ENCODE data around the gene TIMM8B.
"Not testable (repeated sequence)": the region's sequence is repeated elsewhere in the genome, so short reads cannot be mapped to it uniquely, and the experiment has no call there.

TIMM8B gene

DNA sequence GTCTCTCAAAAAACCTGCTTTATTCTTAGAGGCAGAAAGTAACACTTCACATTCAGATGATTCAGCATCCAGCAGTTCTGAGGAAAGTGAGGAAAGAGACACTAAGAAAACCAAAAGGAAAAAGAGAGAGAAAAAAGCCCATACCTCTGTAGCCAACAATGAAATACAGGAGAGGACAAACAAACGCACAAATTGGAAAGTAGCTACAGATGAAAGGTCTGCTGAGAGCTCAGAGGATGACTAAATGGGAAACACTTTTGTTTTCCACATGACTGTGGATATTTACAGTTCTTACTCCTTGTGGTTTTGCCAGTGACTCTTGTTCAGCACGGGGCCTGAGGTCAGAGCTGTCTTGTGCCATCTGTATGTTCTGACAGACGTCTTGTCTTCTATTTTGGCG is 3.8 kb downstream of the TIMM8B start:
- no peak for DNase-seq
- no peak overlapping the region for H3K4me3 ChIP-seq (ENCODE audit: insufficient read depth, low read depth, low read length, poor library complexity, severe bottlenecking)
- no peaks in the 10 kb centered on the region for H3K9me3 ChIP-seq (ENCODE audit: control insufficient read depth, low read length)
- peaks cover 16% of the 10 kb centered on the region for H3K4me1 ChIP-seq (ENCODE audit: control insufficient read depth, insufficient read depth, low read length, poor library complexity, severe bottlenecking)
- peaks cover 56% of the 10 kb centered on the region for H3K36me3 ChIP-seq (ENCODE audit: control insufficient read depth, insufficient read depth, low read length)
- no peak overlapping the region for H3K27ac ChIP-seq (ENCODE audit: insufficient read depth, low read length, poor library complexity, severe bottlenecking)
- no peaks in the 10 kb centered on the region for H3K27me3 ChIP-seq (replicated peaks; ENCODE audit: control insufficient read depth, insufficient read depth, low read length, poor library complexity, severe bottlenecking)

DNA sequence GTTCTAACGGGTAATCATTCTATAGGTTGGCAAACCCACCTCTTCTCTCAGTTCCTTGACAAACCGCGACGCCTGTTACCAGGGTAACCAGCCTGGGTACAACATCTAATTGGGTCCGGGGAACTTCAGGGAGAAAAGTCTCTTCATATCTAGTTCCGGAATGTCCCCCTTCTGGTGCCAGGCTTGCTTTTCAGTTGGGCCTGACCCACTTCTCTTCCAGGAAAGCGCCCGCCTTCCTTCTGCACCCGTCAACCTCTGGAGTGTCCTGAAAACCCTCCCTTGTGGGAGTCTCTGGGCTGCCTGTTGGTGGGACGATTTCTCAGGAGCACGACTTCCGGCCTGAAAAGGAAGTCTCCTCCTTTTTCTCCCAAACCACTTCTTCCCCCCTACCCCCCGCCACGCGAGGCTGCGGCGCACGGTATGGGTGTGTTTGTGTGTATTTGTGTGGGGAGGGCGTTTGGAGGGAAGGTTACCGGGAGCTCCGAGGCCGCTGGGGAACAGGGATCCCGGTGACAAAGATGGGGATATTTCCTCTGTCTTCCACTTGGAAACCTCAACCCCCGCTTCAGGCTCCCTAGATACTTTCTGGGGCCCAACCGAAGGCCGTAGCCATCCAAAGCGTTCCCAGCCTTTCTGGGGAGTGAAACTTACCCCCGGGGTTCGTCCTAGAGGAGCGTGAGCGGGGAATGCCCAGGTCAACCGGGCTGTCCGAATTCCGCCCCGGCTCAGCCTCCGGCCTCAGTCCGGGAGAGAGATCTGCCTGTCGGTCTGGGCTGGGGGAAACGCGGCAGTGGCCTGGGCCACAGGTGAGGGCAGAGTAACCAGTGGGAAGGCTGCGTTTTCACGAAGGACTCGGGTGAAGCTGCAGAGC is 12.4 kb downstream of the TIMM8B start, which contains the start of the genes NKAPD1 and PIH1D2:
TSS of gene NKAPD1 (plus strand) at position 359 of the 871 bp plus-strand sequence. CDS start 1,276 bp downstream, outside the sequence.
TSS of gene PIH1D2 (minus strand) at position 77 of the 871 bp plus-strand sequence. CDS start 843 bp downstream, outside the sequence.
- peaks cover 7% of the 10 kb centered on the region for H3K4me1 ChIP-seq (ENCODE audit: control insufficient read depth, insufficient read depth, low read length, poor library complexity, severe bottlenecking)
- no peaks in the 10 kb centered on the region for H3K27me3 ChIP-seq (replicated peaks; ENCODE audit: control insufficient read depth, insufficient read depth, low read length, poor library complexity, severe bottlenecking)
- peaks cover 22% of the 10 kb centered on the region for H3K36me3 ChIP-seq (ENCODE audit: control insufficient read depth, insufficient read depth, low read length)
- H3K27ac ChIP-seq (ENCODE audit: insufficient read depth, low read length, poor library complexity, severe bottlenecking): peak within 1 kb of the TSS; percentile 87
- peak within 1 kb of the TSS; percentile 90 for H3K4me3 ChIP-seq (ENCODE audit: insufficient read depth, low read depth, low read length, poor library complexity, severe bottlenecking)
- DNase-seq: peak; percentile 69 to 74 (median 69)
- H3K9me3 ChIP-seq (ENCODE audit: control insufficient read depth, low read length): no peaks in the 10 kb centered on the region

DNA sequence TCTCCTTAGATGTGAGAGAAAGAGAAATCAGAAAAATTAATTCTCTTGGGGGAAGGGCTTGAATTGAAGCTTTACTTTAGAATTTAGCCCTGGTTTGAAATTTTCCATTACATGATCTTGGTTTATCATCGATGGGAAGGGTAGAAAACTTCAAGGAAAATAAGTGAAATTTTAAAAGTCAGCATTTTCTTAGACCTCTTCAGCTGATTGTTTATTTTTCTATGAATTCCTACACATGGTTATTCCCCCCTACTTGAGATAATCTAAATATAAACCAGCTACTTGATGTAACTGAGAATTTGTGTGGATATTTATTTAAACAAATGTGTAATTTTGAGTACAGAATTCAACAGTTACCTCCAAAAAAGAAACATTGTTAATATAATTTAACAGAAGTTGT is 23.6 kb downstream of the TIMM8B start:
- no peaks in the 10 kb centered on the region for H3K4me1 ChIP-seq (ENCODE audit: control insufficient read depth, insufficient read depth, low read length, poor library complexity, severe bottlenecking)
- H3K27me3 ChIP-seq (replicated peaks; ENCODE audit: control insufficient read depth, insufficient read depth, low read length, poor library complexity, severe bottlenecking): no peaks in the 10 kb centered on the region
- H3K9me3 ChIP-seq (ENCODE audit: control insufficient read depth, low read length): no peaks in the 10 kb centered on the region
- H3K36me3 ChIP-seq (ENCODE audit: control insufficient read depth, insufficient read depth, low read length): peaks cover 15% of the 10 kb centered on the region
- no peak overlapping the region for H3K4me3 ChIP-seq (ENCODE audit: insufficient read depth, low read depth, low read length, poor library complexity, severe bottlenecking)
- DNase-seq: no peak
- no peak overlapping the region for H3K27ac ChIP-seq (ENCODE audit: insufficient read depth, low read length, poor library complexity, severe bottlenecking)

DNA sequence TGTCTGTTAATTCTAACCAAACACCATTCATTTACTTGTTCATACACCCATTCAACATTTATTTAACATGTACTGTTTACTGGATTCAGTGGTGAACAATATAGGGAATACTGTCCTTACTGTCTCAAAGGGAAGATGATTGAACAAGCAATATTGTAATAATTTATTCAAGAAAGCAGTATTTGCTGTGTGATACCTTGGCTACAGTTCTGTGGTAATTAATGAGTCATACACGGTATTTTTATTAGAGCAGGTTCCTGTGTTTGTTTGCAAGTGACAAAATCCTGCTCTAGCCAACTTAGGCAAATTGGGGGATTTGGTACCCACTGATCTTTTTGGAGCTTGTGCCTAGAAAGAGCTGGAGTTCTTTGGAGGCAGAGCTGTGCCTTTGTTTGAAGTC is 28.5 kb downstream of the TIMM8B start:
- DNase-seq: no peak
- H3K27ac ChIP-seq (ENCODE audit: insufficient read depth, low read length, poor library complexity, severe bottlenecking): no peak overlapping the region
- no peak overlapping the region for H3K4me3 ChIP-seq (ENCODE audit: insufficient read depth, low read depth, low read length, poor library complexity, severe bottlenecking)
- H3K27me3 ChIP-seq (replicated peaks; ENCODE audit: control insufficient read depth, insufficient read depth, low read length, poor library complexity, severe bottlenecking): no peaks in the 10 kb centered on the region
- peaks cover 20% of the 10 kb centered on the region for H3K36me3 ChIP-seq (ENCODE audit: control insufficient read depth, insufficient read depth, low read length)
- H3K4me1 ChIP-seq (ENCODE audit: control insufficient read depth, insufficient read depth, low read length, poor library complexity, severe bottlenecking): no peaks in the 10 kb centered on the region
- no peaks in the 10 kb centered on the region for H3K9me3 ChIP-seq (ENCODE audit: control insufficient read depth, low read length)

DNA sequence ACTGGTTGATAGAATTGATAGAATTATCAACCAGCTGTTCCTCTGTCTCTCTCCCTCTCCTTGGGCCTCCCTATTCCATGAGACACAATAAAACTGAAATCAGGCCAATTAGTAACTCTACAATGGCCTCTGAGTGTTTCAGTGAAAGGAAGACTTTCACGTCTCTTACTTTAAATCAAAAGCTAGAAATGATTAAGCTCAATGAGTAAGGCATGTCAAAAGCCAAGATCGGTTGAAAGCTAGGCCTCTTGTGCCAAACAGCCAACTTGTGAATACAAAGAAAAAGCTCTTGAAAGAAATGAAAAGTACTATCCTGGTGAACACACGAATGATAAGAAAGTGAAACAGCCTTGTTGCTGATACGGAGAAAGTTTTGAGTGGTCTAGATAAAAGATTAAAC is 29.4 kb downstream of the TIMM8B start:
- Histone ChIP-seq H3K4me1 (ENCODE audit: control insufficient read depth, insufficient read depth, low read length, poor library complexity, severe bottlenecking) (no peaks in the 10 kb centered on the region), H3K4me3 (ENCODE audit: insufficient read depth, low read depth, low read length, poor library complexity, severe bottlenecking) (no peak overlapping the region), H3K27me3 (replicated peaks; ENCODE audit: control insufficient read depth, insufficient read depth, low read length, poor library complexity, severe bottlenecking) (no peaks in the 10 kb centered on the region), H3K36me3 (ENCODE audit: control insufficient read depth, insufficient read depth, low read length) (peaks cover 25% of the 10 kb centered on the region), H3K27ac (ENCODE audit: insufficient read depth, low read length, poor library complexity, severe bottlenecking) (no peak overlapping the region), H3K9me3 (ENCODE audit: control insufficient read depth, low read length) (no peaks in the 10 kb centered on the region)
- no peak for DNase-seq

DNA sequence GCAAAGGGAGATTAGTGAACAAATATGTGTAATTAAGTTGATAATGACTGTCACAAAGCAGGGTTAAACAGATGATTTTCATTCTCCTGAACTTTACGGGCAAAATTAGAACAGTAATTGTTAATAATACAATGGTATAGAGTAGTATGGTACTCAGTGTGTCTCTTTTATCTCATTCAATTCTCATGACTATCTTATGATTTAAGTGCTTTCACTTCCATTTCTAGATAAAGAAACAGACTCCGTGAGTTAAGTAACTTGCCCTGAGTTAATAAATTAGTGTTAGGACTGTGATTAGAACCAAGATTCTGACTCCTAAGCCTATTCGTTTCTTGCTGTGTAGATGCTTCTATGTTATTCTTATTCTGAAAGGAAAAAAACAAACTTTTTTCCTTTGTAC is 34.8 kb downstream of the TIMM8B start:
- DNase-seq: no peak
- Histone ChIP-seq H3K4me3 (ENCODE audit: insufficient read depth, low read depth, low read length, poor library complexity, severe bottlenecking) (no peak overlapping the region), H3K4me1 (ENCODE audit: control insufficient read depth, insufficient read depth, low read length, poor library complexity, severe bottlenecking) (no peaks in the 10 kb centered on the region), H3K36me3 (ENCODE audit: control insufficient read depth, insufficient read depth, low read length) (peaks cover 36% of the 10 kb centered on the region), H3K27me3 (replicated peaks; ENCODE audit: control insufficient read depth, insufficient read depth, low read length, poor library complexity, severe bottlenecking) (no peaks in the 10 kb centered on the region), H3K27ac (ENCODE audit: insufficient read depth, low read length, poor library complexity, severe bottlenecking) (no peak overlapping the region), H3K9me3 (ENCODE audit: control insufficient read depth, low read length) (no peaks in the 10 kb centered on the region)

DNA sequence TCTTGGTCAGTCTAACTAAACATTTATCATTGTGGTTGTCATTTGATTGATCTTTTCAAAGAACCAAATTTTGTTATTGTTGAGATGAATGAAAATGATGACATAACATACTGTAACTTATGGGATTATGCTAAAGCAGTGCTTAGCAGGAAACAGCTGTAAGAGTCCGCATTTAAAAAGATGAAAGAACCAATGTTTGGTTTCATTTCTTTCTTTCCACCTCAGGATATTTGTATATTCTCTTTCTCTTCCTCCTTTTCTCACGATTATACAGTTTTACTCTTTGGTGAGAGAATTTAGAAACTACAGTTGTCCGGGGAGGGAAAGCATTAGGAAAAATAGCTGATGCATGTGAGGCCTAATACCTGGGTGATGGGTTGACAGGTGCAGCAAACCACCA is 35.8 kb downstream of the TIMM8B start:
- Histone ChIP-seq H3K27ac (ENCODE audit: insufficient read depth, low read length, poor library complexity, severe bottlenecking) (no peak overlapping the region), H3K9me3 (ENCODE audit: control insufficient read depth, low read length) (no peaks in the 10 kb centered on the region), H3K27me3 (replicated peaks; ENCODE audit: control insufficient read depth, insufficient read depth, low read length, poor library complexity, severe bottlenecking) (no peaks in the 10 kb centered on the region), H3K4me3 (ENCODE audit: insufficient read depth, low read depth, low read length, poor library complexity, severe bottlenecking) (no peak overlapping the region), H3K36me3 (ENCODE audit: control insufficient read depth, insufficient read depth, low read length) (peaks cover 36% of the 10 kb centered on the region), H3K4me1 (ENCODE audit: control insufficient read depth, insufficient read depth, low read length, poor library complexity, severe bottlenecking) (no peaks in the 10 kb centered on the region)
- DNase-seq: no peak

DNA sequence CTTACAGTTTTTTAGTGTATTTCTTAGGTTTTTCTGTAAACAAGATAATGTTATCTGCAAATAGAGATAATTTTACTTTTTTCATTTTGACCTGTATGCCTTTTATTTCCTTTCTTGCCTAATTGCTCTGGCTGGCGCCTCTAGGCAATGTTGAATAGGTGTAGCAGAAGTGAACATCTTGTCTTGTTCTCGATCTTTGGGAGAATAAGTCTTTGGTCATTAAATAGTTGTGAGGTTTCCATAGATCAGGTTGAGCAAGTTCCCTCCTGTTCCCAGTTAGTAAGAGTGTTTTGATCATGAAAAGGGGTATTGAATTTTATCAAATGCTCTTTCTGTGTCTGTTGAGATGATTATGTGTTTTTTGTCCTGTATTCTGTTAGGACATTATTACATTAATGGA is 36.8 kb downstream of the TIMM8B start:
- Histone ChIP-seq H3K36me3 (ENCODE audit: control insufficient read depth, insufficient read depth, low read length) (peaks cover 35% of the 10 kb centered on the region), H3K27ac (ENCODE audit: insufficient read depth, low read length, poor library complexity, severe bottlenecking) (no peak overlapping the region), H3K4me1 (ENCODE audit: control insufficient read depth, insufficient read depth, low read length, poor library complexity, severe bottlenecking) (no peaks in the 10 kb centered on the region), H3K9me3 (ENCODE audit: control insufficient read depth, low read length) (no peaks in the 10 kb centered on the region), H3K27me3 (replicated peaks; ENCODE audit: control insufficient read depth, insufficient read depth, low read length, poor library complexity, severe bottlenecking) (no peaks in the 10 kb centered on the region), H3K4me3 (ENCODE audit: insufficient read depth, low read depth, low read length, poor library complexity, severe bottlenecking) (no peak overlapping the region)
- DNase-seq: no peak

DNA sequence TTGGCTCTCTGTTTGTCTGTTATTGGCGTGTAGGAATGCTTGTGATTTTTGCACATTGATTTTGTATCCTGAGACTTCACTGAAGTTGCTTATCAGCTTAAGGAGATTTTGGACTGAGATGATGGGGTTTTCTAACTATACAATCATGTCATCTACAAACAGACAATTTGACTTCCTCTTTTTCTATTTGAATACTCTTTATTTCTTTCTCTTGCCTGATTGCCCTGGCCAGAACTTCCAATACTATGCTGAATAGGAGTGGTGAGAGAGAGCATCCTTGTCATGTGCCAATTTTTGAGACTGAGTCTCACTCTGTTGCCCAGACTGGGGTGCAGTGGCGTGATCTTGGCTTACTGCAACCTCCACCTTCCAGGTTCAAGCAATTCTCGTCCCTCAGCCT is 38.3 kb downstream of the TIMM8B start:
- H3K27ac ChIP-seq (ENCODE audit: insufficient read depth, low read length, poor library complexity, severe bottlenecking): not testable (repeated sequence)

DNA sequence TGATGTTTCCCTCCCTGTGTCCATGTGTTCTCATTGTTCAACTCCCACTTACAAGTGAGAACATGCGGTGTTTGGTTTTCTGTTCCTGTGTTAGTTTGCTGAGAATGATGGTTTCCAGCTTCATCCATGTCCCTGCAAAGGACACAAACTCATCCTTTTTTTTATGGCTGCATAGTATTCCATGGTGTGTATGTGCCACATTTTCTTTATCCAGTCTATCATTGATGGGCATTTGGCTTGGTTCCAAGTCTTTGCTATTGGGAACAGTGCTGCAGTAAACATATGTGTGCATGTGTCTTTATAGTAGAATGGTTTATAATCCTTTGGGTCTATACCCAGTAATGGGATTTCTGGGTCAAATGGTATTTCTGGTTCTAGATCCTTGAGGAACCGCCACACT is 39.9 kb downstream of the TIMM8B start:
- H3K27ac ChIP-seq (ENCODE audit: insufficient read depth, low read length, poor library complexity, severe bottlenecking); H3K4me3 ChIP-seq (ENCODE audit: insufficient read depth, low read depth, low read length, poor library complexity, severe bottlenecking); H3K27me3 ChIP-seq (replicated peaks; ENCODE audit: control insufficient read depth, insufficient read depth, low read length, poor library complexity, severe bottlenecking); H3K4me1 ChIP-seq (ENCODE audit: control insufficient read depth, insufficient read depth, low read length, poor library complexity, severe bottlenecking); DNase-seq; H3K9me3 ChIP-seq (ENCODE audit: control insufficient read depth, low read length): not testable (repeated sequence)
- H3K36me3 ChIP-seq (ENCODE audit: control insufficient read depth, insufficient read depth, low read length): peaks cover 29% of the 10 kb centered on the region

More for the DNA sequence above, 38.3 kb downstream of the TIMM8B start:
- H3K9me3 ChIP-seq (ENCODE audit: control insufficient read depth, low read length); H3K4me1 ChIP-seq (ENCODE audit: control insufficient read depth, insufficient read depth, low read length, poor library complexity, severe bottlenecking); H3K27me3 ChIP-seq (replicated peaks; ENCODE audit: control insufficient read depth, insufficient read depth, low read length, poor library complexity, severe bottlenecking); DNase-seq; H3K4me3 ChIP-seq (ENCODE audit: insufficient read depth, low read depth, low read length, poor library complexity, severe bottlenecking): not testable (repeated sequence)
- H3K36me3 ChIP-seq (ENCODE audit: control insufficient read depth, insufficient read depth, low read length): peaks cover 39% of the 10 kb centered on the region

All from effector memory CD4-positive, alpha-beta T cell (primary cell).